Measurements from ENCODE around the gene CDC34. TPM values are rescaled to one million over a fixed set of nuclear protein-coding genes. Genes with fewer than 3 reads are reported as not detected.
A peak's percentile ranks its signal among the peaks of the same experiment; 100 is the strongest.

CDC34 gene
- total and polyA plus RNA-seq, 9 of the 15 experiments (the other 6 are each of a cell fraction or from before 2014, with no cell fraction given) = 0.80 to 203 (median 65.5) TPM

DNA sequence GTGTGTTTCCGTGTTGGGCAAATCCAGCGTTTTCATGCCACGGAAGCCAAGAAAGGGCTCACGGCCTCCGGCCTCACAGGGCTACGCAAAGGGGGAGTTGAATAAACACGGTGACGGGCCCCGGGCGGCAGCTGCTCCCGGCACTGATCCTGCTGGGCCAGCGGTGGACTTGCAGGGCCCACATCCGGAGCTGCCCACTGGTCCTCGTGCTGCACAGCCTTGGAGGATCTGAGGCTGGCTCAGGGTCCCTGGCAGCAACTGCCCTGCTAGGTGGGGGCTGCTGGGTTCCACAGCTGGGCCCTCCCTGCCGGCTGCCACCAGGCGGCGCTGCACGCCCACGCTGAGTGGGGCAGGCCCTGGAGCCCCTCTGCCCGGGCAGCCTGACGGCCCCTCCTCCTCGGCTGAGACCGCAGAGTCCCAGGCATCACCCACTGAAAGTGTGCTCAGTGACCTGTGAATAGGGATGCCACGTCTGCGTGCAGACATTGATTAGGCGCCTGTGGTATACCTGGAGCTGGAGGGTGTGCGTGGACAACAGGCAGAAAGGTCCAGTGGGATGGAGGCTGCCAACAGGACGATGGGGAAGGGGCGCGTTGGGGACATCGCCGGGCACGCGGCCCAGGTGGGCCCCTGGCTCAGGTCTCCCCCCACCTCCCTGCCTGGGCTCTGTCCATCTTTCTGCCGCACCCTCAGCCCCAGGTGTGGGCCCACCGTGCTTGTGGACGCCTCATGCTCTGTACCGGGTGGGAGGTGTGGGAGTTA, 52.9 kb downstream of the CDC34 start (continued):
- TF ChIP-seq FOXK1 (CRISPR knock-in tag; IDR thresholded peaks at IDR 0.05; ENCODE audit: borderline replicate concordance) = no peak
- TF ChIP-seq MEF2D (tag; conservative IDR thresholded peaks at IDR 0.05; ENCODE audit: low read depth) = no peak
- 0 out of 2 replicates have a peak, but pooled peaks have one; percentile 6 for TF ChIP-seq KLF16 (IDR thresholded peaks at IDR 0.05)
- TF ChIP-seq ZNF830 (CRISPR knock-in tag; IDR thresholded peaks at IDR 0.05) = peak; percentile 65; the same call in 1 of the 2 replicates
- TF ChIP-seq MAX (CRISPR knock-in tag; IDR thresholded peaks at IDR 0.05) = no peak; the same call in 1 of the 2 replicates
- no peak for TF ChIP-seq U2AF1 (optimal IDR thresholded peaks at IDR 0.05; ENCODE audit: low read depth, low read length)
- TF ChIP-seq RREB1 (CRISPR knock-in tag; IDR thresholded peaks at IDR 0.05) = no peak
- TF ChIP-seq STAT5A (IDR thresholded peaks at IDR 0.05; ENCODE audit: borderline replicate concordance, low read length) = no peak
- TF ChIP-seq GATA2 (CRISPR knock-in tag; IDR thresholded peaks at IDR 0.05) = 0 out of 2 replicates have a peak, but pooled peaks have one; percentile 33
- TF ChIP-seq FOXJ2 (tag; IDR thresholded peaks at IDR 0.05) = no peak
- TF ChIP-seq, protein P1, sequence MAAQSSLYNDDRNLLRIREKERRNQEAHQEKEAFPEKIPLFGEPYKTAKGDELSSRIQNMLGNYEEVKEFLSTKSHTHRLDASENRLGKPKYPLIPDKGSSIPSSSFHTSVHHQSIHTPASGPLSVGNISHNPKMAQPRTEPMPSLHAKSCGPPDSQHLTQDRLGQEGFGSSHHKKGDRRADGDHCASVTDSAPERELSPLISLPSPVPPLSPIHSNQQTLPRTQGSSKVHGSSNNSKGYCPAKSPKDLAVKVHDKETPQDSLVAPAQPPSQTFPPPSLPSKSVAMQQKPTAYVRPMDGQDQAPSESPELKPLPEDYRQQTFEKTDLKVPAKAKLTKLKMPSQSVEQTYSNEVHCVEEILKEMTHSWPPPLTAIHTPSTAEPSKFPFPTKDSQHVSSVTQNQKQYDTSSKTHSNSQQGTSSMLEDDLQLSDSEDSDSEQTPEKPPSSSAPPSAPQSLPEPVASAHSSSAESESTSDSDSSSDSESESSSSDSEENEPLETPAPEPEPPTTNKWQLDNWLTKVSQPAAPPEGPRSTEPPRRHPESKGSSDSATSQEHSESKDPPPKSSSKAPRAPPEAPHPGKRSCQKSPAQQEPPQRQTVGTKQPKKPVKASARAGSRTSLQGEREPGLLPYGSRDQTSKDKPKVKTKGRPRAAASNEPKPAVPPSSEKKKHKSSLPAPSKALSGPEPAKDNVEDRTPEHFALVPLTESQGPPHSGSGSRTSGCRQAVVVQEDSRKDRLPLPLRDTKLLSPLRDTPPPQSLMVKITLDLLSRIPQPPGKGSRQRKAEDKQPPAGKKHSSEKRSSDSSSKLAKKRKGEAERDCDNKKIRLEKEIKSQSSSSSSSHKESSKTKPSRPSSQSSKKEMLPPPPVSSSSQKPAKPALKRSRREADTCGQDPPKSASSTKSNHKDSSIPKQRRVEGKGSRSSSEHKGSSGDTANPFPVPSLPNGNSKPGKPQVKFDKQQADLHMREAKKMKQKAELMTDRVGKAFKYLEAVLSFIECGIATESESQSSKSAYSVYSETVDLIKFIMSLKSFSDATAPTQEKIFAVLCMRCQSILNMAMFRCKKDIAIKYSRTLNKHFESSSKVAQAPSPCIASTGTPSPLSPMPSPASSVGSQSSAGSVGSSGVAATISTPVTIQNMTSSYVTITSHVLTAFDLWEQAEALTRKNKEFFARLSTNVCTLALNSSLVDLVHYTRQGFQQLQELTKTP (IDR thresholded peaks at IDR 0.05; ENCODE audit: low read depth in 1 of 2, partially characterized antibody in 2 of 2) = no peak
- TF ChIP-seq, protein P2, sequence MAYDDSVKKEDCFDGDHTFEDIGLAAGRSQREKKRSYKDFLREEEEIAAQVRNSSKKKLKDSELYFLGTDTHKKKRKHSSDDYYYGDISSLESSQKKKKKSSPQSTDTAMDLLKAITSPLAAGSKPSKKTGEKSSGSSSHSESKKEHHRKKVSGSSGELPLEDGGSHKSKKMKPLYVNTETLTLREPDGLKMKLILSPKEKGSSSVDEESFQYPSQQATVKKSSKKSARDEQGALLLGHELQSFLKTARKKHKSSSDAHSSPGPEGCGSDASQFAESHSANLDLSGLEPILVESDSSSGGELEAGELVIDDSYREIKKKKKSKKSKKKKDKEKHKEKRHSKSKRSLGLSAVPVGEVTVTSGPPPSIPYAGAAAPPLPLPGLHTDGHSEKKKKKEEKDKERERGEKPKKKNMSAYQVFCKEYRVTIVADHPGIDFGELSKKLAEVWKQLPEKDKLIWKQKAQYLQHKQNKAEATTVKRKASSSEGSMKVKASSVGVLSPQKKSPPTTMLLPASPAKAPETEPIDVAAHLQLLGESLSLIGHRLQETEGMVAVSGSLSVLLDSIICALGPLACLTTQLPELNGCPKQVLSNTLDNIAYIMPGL (CRISPR knock-in tag; IDR thresholded peaks at IDR 0.05) = no peak
- TF ChIP-seq PREB (CRISPR knock-in tag; IDR thresholded peaks at IDR 0.05) = no peak
- TF ChIP-seq NFIC (IDR thresholded peaks at IDR 0.05) = no peak

All from K562 (cell line).